ENCODE results near the gene TENM3.

Gene TENM3

DNA sequence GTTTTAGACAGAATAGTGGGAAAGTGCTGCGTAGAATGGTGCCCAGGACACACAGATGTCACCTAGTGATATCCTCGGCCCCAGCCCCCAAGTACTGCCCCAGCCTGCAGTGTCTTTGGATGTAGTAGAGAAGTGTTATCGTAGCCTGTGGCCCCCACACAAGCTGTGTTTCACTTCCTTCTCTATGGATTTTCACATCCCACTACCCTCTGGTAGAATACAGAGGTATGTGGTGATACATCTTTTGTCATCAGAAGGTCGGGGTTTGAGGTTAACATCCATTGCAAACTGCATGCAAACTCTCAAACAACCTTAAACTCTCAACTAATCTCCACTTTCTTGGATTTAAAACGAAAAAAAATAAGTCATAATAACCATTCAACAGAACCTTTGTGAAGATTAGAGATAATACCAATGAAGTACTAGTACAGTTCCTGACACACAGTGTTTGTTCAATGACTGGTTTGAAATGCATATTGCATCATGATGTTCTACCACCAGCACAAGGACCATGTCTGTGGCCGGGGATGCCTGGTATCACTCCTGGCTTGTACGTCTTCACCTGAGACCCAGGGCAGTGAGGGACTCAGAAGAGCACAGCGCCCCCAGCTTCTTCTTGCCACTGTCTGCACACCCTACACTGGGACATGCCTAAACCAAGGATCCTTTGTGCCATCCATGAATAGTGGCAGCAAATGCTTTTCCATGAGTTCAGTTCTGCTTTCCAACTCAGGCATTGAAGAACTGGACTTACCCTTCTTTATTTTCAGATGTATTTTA, 406.7 kb downstream of the TENM3 start:
- no peak for DNase-seq (ENCODE audit: low spot score)
- CTCF ChIA-PET = no interaction called here
- H3K27ac ChIP-seq = no peak overlapping the region
- TF ChIP-seq, protein P1, sequence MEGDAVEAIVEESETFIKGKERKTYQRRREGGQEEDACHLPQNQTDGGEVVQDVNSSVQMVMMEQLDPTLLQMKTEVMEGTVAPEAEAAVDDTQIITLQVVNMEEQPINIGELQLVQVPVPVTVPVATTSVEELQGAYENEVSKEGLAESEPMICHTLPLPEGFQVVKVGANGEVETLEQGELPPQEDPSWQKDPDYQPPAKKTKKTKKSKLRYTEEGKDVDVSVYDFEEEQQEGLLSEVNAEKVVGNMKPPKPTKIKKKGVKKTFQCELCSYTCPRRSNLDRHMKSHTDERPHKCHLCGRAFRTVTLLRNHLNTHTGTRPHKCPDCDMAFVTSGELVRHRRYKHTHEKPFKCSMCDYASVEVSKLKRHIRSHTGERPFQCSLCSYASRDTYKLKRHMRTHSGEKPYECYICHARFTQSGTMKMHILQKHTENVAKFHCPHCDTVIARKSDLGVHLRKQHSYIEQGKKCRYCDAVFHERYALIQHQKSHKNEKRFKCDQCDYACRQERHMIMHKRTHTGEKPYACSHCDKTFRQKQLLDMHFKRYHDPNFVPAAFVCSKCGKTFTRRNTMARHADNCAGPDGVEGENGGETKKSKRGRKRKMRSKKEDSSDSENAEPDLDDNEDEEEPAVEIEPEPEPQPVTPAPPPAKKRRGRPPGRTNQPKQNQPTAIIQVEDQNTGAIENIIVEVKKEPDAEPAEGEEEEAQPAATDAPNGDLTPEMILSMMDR (conservative IDR thresholded peaks at IDR 0.05; ENCODE audit: low read depth) = no peak
- POLR2A ChIA-PET (ENCODE audit: low non-redundant PET) = no interaction called here

DNA sequence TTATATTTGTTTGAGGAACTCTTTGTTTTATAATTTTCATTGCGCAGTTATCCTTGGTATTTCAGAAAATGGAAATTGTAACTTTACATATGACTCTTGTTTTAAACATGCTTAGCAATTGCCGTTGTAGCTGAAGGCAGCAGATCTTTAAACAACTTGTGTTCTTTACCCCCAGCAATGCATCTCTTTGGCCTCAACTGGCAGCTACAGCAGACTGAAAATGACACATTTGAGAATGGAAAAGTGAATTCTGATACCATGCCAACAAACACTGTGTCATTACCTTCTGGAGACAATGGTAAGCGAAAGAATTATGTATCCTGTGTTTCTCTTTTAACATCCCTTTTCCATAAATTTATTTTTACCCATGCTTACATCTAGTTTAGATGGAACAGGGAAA, 410.4 kb downstream of the TENM3 start:
- H3K27ac ChIP-seq = no peak overlapping the region
- TF ChIP-seq, protein P1 (conservative IDR thresholded peaks at IDR 0.05; ENCODE audit: low read depth) = no peak
- ChIA-PET POLR2A (ENCODE audit: low non-redundant PET) (no interaction called here), CTCF (interaction anchor here (0.6 kb wide), 1 partner anchor 83 kb away, joined by 3 read pairs; no protein-coding TSS in a partner anchor)
- DNase-seq (ENCODE audit: low spot score) = no peak

DNA sequence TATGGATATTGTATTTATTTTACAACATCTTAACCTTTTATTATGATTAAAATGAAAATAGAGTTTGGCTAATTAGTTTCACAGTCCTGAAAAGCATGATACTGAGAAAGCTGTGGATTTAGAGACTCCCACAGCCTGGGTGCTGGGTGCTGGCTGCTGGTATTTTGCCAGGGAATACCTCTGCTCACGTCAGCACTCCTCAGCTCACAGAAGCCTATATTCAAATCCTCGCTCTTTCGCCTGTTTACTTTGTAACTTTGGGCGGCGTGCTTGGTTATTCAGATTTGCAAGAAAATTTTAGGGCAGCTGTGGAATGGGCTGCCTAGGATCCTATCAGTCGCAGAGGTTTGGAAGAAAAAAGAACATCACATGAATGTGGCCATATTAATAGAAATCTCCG, 412.1 kb downstream of the TENM3 start:
- POLR2A ChIA-PET (ENCODE audit: low non-redundant PET) = no interaction called here
- CTCF ChIA-PET = no interaction called here
- no peak for DNase-seq (ENCODE audit: low spot score)
- no peak overlapping the region for H3K27ac ChIP-seq
- TF ChIP-seq, protein P1 (conservative IDR thresholded peaks at IDR 0.05; ENCODE audit: low read depth) = no peak

DNA sequence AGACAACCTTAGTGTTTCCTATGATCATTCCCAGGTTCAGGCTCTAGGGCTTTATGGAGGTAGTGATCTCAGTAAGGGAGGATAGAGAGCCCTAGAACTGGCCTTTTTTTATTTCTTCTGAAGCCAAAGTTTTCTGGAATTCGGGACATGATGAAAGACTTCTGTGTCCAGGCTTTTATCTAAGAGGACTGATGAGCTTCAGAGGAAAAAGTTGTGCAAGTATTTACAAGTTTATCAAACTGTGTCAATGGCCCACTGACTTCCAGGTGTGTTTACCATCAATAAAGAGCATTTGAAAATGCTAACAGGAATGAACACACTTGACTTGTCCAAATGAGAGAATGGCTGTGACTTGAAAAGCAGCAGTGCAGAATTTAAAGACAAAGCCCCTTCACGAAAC, 419.3 kb downstream of the TENM3 start:
- ChIA-PET POLR2A (ENCODE audit: low non-redundant PET) (no interaction called here), CTCF (interaction anchor here (0.6 kb wide), 1 partner anchor 158 kb away, joined by 4 read pairs; no protein-coding TSS in a partner anchor)
- DNase-seq (ENCODE audit: low spot score) = no peak
- TF ChIP-seq, protein P1 (conservative IDR thresholded peaks at IDR 0.05; ENCODE audit: low read depth) = no peak
- H3K27ac ChIP-seq = no peak overlapping the region

DNA sequence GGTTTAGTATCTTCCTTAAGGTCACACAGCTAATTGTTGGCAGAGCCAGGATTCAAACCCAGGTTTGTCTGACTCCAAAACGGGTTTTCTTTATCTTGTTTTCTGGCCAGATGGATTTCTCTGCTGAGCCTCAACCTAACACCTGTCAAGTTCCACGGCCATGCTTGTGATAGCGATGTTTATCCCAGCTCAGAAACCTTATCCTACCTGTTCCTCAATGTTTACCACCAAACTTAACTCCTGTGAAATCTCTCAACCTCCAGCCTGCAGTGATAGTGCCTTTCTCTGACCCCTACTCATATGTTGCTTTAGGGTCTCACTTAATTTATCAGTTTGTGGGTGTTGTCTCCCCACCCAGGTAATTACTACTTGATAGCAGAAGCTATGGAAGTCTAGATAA, 428.0 kb downstream of the TENM3 start:
- DNase-seq (ENCODE audit: low spot score) = no peak
- H3K27ac ChIP-seq = no peak overlapping the region
- POLR2A ChIA-PET (ENCODE audit: low non-redundant PET) = no interaction called here
- CTCF ChIA-PET = interaction anchor here (0.5 kb wide), 1 partner anchor 17 kb away, joined by 3 read pairs; no protein-coding TSS in a partner anchor
- TF ChIP-seq, protein P1 (conservative IDR thresholded peaks at IDR 0.05; ENCODE audit: low read depth) = no peak

DNA sequence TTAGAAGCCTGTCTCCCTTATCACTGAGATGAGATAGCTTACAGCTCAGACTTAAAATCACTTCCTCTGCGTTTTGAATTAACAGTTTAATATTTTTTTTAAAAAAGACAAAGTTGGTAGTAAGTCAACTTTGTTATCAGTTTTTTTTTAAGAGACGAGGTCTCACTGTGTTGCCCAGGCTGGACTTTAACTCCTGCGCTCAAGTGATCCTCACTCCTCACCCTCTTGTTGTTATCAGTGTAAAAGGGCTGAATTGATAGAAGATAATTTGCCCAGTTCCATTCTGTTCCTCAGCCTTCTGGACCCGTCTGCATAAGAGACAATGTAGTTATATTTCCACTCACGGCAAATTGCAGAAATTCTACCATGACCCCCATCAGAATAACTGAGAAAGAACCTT, 428.5 kb downstream of the TENM3 start:
- CTCF ChIA-PET = no interaction called here
- no peak for DNase-seq (ENCODE audit: low spot score)
- TF ChIP-seq, protein P1 (conservative IDR thresholded peaks at IDR 0.05; ENCODE audit: low read depth) = no peak
- no peak overlapping the region for H3K27ac ChIP-seq
- POLR2A ChIA-PET (ENCODE audit: low non-redundant PET) = no interaction called here

Measured in RWPE1 (cell line).